PC-3 (cell line): ENCODE results near the gene ASIC3. TPM values are rescaled to one million over a fixed set of nuclear protein-coding genes. Genes with fewer than 3 reads are reported as not detected.
A peak's percentile ranks its signal among the peaks of the same experiment; 100 is the strongest.

Experiments
- ATAC-seq: fragments of 200-7000 bp; cut with Tn5 transposase; 2 replicates; pipeline ENCODE4 v1.9.1; 2020; ENCODE audit warnings: mild to moderate bottlenecking, moderate library complexity
- BruUV-seq: library from RNA; stranded (reverse); fragments of 400-500 nt; replicated peaks from 2 replicates; lab custom pipeline; 2021; lab: Mats Ljungman, UMichigan
- CTCF ChIA-PET: fragments of 300-600 bp; sonication (Branson Sonifier 250); formaldehyde crosslinking; loops from one replicate; lab custom pipeline; 2022; ENCODE audit warnings: antibody characterized with exemption; lab: Charles Lee
- POLR2A ChIA-PET: fragments of 300-600 bp; sonication (Branson Sonifier 250); formaldehyde crosslinking; loops from one replicate; lab custom pipeline; 2022; ENCODE audit warnings: antibody characterized with exemption; ENCODE audit not compliant: unreplicated experiment; lab: Charles Lee
- DNase-seq: peaks from one replicate; pipeline ENCODE4 v3.0.0-alpha.2; 2015
- H2AFZ ChIP-seq: fragments of 300-600 bp; sonication (generic); 2 replicates; pipeline ENCODE4 v1.6.0; 2016; ENCODE audit warnings: antibody characterized with exemption, low read length
- H3F3A ChIP-seq: fragments of 300-600 bp; sonication (generic); one replicate; pipeline ENCODE4 v1.6.0; 2017; ENCODE audit warnings: antibody characterized with exemption, low read length, control low read depth, mild to moderate bottlenecking; ENCODE audit not compliant: unreplicated experiment
- H3K27ac ChIP-seq: fragments of 300-600 bp; sonication (generic); 2 replicates; pipeline ENCODE4 v1.5.1; 2016; ENCODE audit warnings: mild to moderate bottlenecking, low read length
- H3K27me3 ChIP-seq: fragments of 300-600 bp; sonication (generic); 2 replicates; pipeline ENCODE4 v1.6.1; 2016; ENCODE audit warnings: low read length, mixed read lengths
- H3K36me3 ChIP-seq: fragments of 300-600 bp; sonication (generic); 2 replicates; pipeline ENCODE4 v1.6.1; 2016; ENCODE audit warnings: low read depth, mixed run types, low read length, mixed read lengths
- H3K4me1 ChIP-seq: fragments of 300-600 bp; sonication (generic); 2 replicates; pipeline ENCODE4 v1.5.1; 2016; ENCODE audit warnings: low read length; ENCODE audit not compliant: insufficient read depth
- H3K4me2 ChIP-seq: fragments of 300-600 bp; sonication (generic); 2 replicates; pipeline ENCODE4 v1.6.0; 2016; ENCODE audit warnings: low read length
- H3K4me3 ChIP-seq: fragments of 300-600 bp; sonication (generic); 2 replicates; pipeline ENCODE4 v1.5.1; 2016; ENCODE audit warnings: mild to moderate bottlenecking, low read length, mixed read lengths
- H3K79me2 ChIP-seq: fragments of 300-600 bp; sonication (generic); 2 replicates; pipeline ENCODE4 v1.6.1; 2017; ENCODE audit warnings: low read length, mixed read lengths
- H3K9ac ChIP-seq: fragments of 300-600 bp; sonication (generic); 2 replicates; pipeline ENCODE4 v1.6.0; 2016; ENCODE audit warnings: mild to moderate bottlenecking, low read length
- H3K9me2 ChIP-seq: fragments of 300-600 bp; sonication (generic); replicated peaks from 2 replicates; pipeline ENCODE4 v1.6.1; 2016; ENCODE audit warnings: mixed run types, low read length, mixed read lengths
- H3K9me3 ChIP-seq: fragments of 300-600 bp; sonication (generic); 2 replicates; pipeline ENCODE4 v1.6.1; 2016; ENCODE audit warnings: low read length, mixed read lengths
- H4K20me1 ChIP-seq: fragments of 300-600 bp; sonication (generic); 2 replicates; pipeline ENCODE4 v1.6.1; 2016; ENCODE audit warnings: low read length, mixed read lengths
- EZH2 ChIP-seq: fragments of 300-600 bp; sonication (generic); IDR thresholded peaks from one replicate; pipeline ENCODE4 v1.6.1; 2017; ENCODE audit warnings: antibody characterized with exemption, mild to moderate bottlenecking, low read length; ENCODE audit not compliant: unreplicated experiment
- EZH2phosphoT487 ChIP-seq: fragments of 300-600 bp; sonication (generic); IDR thresholded peaks from 2 replicates; pipeline ENCODE4 v1.6.1; 2018; ENCODE audit warnings: mild to moderate bottlenecking, antibody characterized with exemption, low read length, borderline replicate concordance
- intact Hi-C: fragments of 100-400 bp; cut with micrococcal nuclease; formaldehyde crosslinking; loops from 2 replicates; pipeline ENCODE4 v1.9.0; 2023
- total RNA-seq: library from RNA; depleted of rRNA; stranded (reverse); fragments of >200 nt; gene quantifications from 2 replicates; pipeline ENCODE4 v1.2.3, GENCODE V29; 2014
- TF ChIP-seq, protein P1 (sequence below): fragments of 300-600 bp; sonication (generic); conservative IDR thresholded peaks from 2 replicates; pipeline ENCODE4 v1.5.1; 2017; ENCODE audit warnings: antibody characterized with exemption, low read depth, mild to moderate bottlenecking, low read length

The ASIC3 gene
- total RNA-seq, 1 experiment from 2014 or later = 1.7 TPM

DNA sequence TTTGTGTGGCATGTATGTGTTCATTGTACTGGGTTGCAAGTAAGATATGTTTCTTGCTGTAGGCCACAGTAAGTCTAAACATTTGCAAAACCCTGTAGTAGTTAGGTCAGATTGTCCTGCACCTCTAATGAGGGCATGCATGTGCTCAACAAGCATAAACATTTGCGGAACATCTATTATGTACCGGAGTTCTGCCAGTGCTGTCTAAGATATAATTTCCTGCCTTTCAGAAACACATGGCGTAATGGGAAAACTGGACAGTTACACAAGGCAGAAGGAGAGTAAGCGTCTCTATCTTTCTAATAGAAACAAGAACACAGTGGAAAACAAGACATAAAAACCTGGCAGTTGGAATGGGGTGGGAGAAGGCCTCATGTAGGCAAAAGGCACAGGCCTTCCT lies 17.3 kb upstream of the ASIC3 start:
- H3K9me3 ChIP-seq = no peaks in the 10 kb centered on the region

DNA sequence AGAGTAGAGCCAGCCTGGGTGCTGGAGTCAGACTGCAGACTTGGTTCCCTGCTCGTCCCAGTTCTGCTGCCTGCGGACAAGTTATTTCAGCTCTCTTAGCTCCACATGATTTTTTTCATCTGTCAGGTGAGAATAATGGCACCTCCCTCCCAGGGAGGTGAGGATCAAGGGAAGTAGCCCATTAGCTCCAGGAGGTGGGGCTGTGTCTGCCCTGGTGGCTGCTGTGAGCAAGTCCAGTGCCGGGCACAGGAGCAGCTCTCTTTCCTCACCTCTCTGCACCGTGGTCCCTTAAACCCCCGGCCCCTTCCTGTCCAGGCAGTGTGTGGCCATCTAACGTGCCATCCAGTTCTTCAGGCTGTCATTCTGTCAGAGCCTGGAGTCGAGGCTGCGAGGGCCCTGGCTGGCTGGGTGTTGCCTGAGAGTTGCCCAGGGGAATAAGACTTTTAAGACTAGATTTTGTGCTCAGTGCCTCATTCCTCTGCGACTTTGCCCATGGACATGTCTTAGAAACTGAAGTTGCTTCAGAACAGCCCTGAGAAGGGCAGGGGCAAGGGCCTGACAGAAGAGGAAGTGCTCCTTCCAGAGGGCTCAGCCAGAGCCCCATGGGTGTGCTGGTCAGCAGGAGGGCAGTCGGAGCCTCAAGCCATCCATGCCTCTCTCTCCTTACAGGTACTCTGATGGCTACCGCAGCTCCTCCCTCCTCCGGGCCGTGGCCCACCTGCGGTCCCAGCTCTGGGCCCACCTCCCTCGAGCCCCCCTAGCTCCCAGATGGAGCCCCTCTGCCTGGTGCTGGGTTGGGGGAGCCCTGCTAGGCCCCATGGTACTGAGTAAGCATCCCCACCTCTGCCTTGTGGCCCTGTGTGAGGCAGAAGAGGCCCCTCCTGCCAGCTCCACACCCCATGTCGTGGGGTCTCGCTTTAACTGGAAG lies 15.1 kb upstream of the ASIC3 start:
- no peaks in the 10 kb centered on the region for H4K20me1 ChIP-seq
- peaks cover 24% of the 10 kb centered on the region for H3K79me2 ChIP-seq
- H3K36me3 ChIP-seq = no peaks in the 10 kb centered on the region; the same call in 1 of the 2 replicates
- POLR2A ChIA-PET = no interaction called here
- no peak overlapping the region for H3K9ac ChIP-seq
- no peak overlapping the region for H3K27ac ChIP-seq
- TF ChIP-seq EZH2phosphoT487 (no peak), EZH2 (no peak)
- TF ChIP-seq, protein P1, sequence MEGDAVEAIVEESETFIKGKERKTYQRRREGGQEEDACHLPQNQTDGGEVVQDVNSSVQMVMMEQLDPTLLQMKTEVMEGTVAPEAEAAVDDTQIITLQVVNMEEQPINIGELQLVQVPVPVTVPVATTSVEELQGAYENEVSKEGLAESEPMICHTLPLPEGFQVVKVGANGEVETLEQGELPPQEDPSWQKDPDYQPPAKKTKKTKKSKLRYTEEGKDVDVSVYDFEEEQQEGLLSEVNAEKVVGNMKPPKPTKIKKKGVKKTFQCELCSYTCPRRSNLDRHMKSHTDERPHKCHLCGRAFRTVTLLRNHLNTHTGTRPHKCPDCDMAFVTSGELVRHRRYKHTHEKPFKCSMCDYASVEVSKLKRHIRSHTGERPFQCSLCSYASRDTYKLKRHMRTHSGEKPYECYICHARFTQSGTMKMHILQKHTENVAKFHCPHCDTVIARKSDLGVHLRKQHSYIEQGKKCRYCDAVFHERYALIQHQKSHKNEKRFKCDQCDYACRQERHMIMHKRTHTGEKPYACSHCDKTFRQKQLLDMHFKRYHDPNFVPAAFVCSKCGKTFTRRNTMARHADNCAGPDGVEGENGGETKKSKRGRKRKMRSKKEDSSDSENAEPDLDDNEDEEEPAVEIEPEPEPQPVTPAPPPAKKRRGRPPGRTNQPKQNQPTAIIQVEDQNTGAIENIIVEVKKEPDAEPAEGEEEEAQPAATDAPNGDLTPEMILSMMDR = peak; percentile 29; the same call in 1 of the 2 replicates
- no peaks in the 10 kb centered on the region for H3K27me3 ChIP-seq
- no peaks in the 10 kb centered on the region for H3K9me2 ChIP-seq
- intact Hi-C loops = no loop called here
- no peak for ATAC-seq
- no peak overlapping the region for H3K4me3 ChIP-seq
- no peaks in the 10 kb centered on the region for H3F3A ChIP-seq
- DNase-seq = no peak
- H3K4me1 ChIP-seq = peaks cover 9% of the 10 kb centered on the region
- BruUV-seq = no TSS peak
- H2AFZ ChIP-seq = no peak overlapping the region
- H3K9me3 ChIP-seq = no peaks in the 10 kb centered on the region
- no peak overlapping the region for H3K4me2 ChIP-seq
- CTCF ChIA-PET = interaction anchor here (0.7 kb wide), 1 partner anchor 70 kb away, joined by 9 read pairs; no protein-coding TSS in a partner anchor

More for the DNA sequence above, 17.3 kb upstream of the ASIC3 start:
- ChIA-PET CTCF (no interaction called here), POLR2A (no interaction called here)
- H3K36me3 ChIP-seq = no peaks in the 10 kb centered on the region; the same call in 1 of the 2 replicates
- H3K9ac ChIP-seq = no peak overlapping the region
- H3K4me2 ChIP-seq = no peak overlapping the region
- H3K79me2 ChIP-seq = peaks cover 24% of the 10 kb centered on the region
- no peak overlapping the region for H3K4me3 ChIP-seq
- H2AFZ ChIP-seq = no peak overlapping the region
- peaks cover 26% of the 10 kb centered on the region for H3K4me1 ChIP-seq
- no peak for DNase-seq
- H3K9me2 ChIP-seq = no peaks in the 10 kb centered on the region
- no peak for ATAC-seq
- no peaks in the 10 kb centered on the region for H4K20me1 ChIP-seq
- intact Hi-C loops = no loop called here
- H3K27ac ChIP-seq = no peak overlapping the region
- no peaks in the 10 kb centered on the region for H3K27me3 ChIP-seq
- H3F3A ChIP-seq = no peaks in the 10 kb centered on the region
- BruUV-seq = no TSS peak
- TF ChIP-seq, protein P1 = no peak
- no peak for TF ChIP-seq EZH2phosphoT487
- no peak for TF ChIP-seq EZH2

DNA sequence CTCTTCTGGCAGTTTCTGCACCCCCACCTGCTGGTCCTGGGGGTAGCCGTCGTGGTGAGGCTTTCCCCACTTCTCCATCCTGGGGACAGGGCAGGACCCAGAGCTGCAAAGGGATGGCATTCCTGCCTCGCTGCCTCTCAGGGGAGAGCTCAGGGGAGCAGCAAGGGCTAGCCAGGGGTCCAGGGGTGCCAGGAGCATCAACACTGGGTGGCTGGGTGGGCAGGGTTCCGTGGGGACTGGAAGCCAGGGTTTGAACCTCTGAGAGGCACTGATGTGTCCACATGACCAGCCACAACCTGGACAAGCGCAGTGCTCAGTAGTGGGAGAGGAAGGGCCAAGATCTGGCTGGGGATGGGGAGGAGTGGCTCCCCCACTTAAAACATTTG lies 14.5 kb upstream of the ASIC3 start:
- Histone ChIP-seq H3K36me3 (no peaks in the 10 kb centered on the region; the same call in 1 of the 2 replicates), H3K4me2 (no peak overlapping the region), H3F3A (no peaks in the 10 kb centered on the region), H3K4me3 (no peak overlapping the region), H3K9me2 (no peaks in the 10 kb centered on the region), H4K20me1 (no peaks in the 10 kb centered on the region), H3K9me3 (no peaks in the 10 kb centered on the region), H3K27me3 (no peaks in the 10 kb centered on the region), H3K4me1 (peaks cover 15% of the 10 kb centered on the region), H3K9ac (no peak overlapping the region), H2AFZ (no peak overlapping the region), H3K27ac (no peak overlapping the region), H3K79me2 (peaks cover 22% of the 10 kb centered on the region)
- TF ChIP-seq, protein P1 = no peak
- TF ChIP-seq EZH2phosphoT487 (no peak), EZH2 (no peak)
- intact Hi-C loops = no loop called here
- DNase-seq = no peak
- ChIA-PET CTCF (no interaction called here), POLR2A (no interaction called here)
- no TSS peak for BruUV-seq
- ATAC-seq = no peak
